HCT116 (cell line): ENCODE measurements around the gene APBA3.

ENCODE experiments used
- CTCF ChIP-seq, 3 experiments: fragments of 200-600 bp in 1 of 3; sonication (generic) in 1 of 3; IDR thresholded peaks in 2 of 3; conservative IDR thresholded peaks in 1 of 3; 2 replicates each; pipeline ENCODE4 v1.5.1; 2012 to 2017; ENCODE audit warnings: low read depth in 2 of 3, low read length in 2 of 3, antibody characterized with exemption in 1 of 3, borderline replicate concordance in 1 of 3, control low read depth in 1 of 3, mild to moderate bottlenecking in 1 of 3, mixed read lengths in 1 of 3, mixed run types in 1 of 3, moderate library complexity in 1 of 3; ENCODE audit not compliant: insufficient read depth in 1 of 3
- POLR2AphosphoS5 ChIP-seq: IDR thresholded peaks from 2 replicates; pipeline ENCODE4 v1.6.1; 2011; ENCODE audit warnings: mild to moderate bottlenecking, low read depth, low read length, moderate library complexity

- TF ChIP-seq POLR2AphosphoS5: no peak
- no peak for TF ChIP-seq CTCF (IDR thresholded peaks at IDR 0.05 in 2 of 3, conservative IDR thresholded peaks at IDR 0.05 in 1 of 3; ENCODE audit: borderline replicate concordance in 1 of 3, insufficient read depth in 1 of 3, low read depth in 2 of 3, low read length in 2 of 3)
Observed at GRCh38 chr19:3790209-3790734, 28.8 kb upstream of the APBA3 start.
